NCI-H146 treated with DMSO at 0.1 percent for 48 hours (cell line): Measurements from ENCODE around the gene PKN2.

Source experiments
- DNase-seq: peaks from one replicate; lab custom pipeline; 2025; ENCODE audit not compliant: unreplicated experiment; lab: John Stamatoyannopoulos, UW

Gene PKN2

DNA sequence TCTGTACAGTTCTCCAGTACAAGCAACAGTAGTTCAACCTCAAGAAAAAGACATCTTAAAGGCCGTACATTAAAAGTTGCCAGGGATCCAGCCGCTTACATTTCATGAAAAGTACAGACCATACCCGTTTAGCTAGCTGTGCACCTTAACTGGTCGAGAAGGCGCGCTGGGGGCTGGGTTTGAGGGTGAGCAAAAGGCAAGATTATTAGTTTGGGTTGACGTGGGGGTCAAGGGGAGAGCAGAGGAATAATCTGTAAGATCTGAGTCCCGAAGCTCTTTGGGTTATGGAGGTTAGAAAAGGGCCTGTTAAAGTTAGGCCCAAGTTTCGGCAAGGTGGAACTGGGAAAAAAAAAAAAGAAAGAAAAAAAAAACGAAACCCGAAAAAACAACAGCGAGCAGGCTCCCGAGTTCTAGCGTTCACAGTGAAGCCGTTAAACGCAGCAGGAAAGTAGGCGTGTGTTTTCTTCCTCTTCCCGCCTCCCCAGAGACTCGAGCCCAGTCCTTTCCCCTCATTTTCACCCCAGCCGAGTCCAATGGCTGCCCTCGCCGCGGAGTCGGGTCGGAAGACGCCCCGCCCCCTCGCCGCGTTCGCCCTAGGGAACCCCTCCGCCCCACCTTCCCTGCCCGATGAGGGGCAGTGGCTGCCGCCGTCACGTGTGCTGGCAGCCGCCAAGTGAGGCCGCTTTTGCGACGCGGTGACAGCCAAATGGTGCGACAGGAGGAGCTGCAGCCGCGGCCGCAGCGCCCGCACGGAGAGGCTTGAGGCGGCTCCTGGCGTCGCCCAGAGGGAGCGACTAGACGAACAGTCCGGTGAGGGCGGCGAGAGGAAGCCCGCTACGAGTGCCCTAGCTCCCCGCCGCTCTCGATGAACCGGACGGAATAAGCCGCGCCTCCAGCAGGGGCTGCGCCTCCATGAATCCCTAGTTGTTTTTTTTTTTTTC is at the start of gene PKN2:
Gene PKN2 (plus strand): TSS at position 733 of the 941 bp plus-strand sequence. CDS start 308 bp downstream, outside the sequence.
- peak; percentile 92 for DNase-seq

DNA sequence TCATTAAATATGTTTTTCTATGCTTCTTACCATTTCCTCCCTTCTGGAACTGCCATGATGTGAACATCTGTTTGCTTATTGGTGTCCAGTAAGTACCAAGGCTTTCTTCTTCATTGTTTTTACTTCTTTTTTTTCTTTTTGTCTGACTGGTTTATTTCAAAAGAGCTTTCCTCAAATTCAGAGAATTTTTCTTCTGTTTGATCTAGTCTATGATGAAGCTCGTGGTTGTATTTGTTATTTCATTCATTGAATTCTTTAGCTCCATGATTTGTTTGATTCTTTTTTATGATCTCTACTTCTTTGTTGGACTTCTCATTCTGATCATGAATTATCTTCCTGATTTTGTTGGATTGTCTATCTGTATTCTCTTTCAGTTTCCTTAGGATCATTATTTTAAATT is 49.5 kb upstream of the PKN2 start:
- DNase-seq: no peak

GRCh38 chr1:88640060-88640459 is 44.0 kb upstream of the PKN2 start:
- DNase-seq: no peak

DNA sequence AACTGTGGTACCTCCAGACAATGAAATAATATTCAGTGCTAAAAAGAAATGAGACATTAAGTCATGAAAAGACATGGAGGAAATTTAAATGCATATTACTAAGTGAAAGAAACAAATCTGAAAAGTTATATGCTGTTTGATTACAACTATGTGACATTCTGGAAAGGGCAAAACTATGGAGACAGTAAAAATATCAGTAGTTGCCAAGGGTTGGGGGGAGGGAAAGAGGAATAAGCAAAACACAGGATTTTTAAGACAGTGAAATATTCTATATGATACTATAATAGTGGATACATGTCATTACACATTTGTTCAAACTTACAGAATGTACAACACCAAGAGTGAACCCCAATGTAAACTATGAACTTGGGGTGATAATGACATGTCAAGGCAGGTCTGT is 38.2 kb upstream of the PKN2 start:
- DNase-seq: no peak

DNA sequence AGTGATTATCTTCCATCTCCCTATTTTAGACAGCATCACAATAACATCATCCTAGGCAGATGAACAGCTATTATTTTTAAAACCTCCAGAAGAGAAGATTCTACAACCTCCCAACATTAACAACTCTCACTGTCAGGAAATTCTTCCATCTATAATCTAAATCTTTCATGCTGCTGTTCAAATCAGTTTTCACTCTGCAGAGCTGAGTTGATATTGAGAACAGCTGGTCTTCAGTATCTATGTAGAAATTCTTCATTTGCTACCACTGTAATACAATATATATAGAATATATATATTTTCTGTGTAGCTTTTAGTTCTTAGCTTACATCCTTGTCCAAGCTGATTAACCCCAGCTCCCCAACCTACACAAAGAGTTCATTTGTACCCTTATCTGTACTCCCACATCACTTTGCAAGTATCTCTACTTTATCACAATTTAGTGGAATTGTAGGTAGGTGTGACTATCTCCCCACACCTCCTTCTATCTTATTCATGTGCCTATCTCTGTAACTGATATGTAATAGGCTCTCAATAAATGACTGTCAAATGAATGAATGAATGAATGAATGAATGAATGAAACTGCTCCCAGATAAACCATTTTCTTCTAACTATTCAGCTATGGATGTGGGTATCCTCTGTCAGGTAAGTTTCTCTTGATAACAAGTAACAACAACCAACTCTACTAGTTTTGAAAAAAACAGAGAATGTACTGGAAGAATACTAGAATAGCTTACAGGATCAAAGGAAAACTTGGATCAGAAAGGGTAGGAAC is 37.4 kb upstream of the PKN2 start:
- DNase-seq: no peak

- no peak for DNase-seq
Measured at GRCh38 chr1:88647249-88647645, 36.8 kb upstream of the PKN2 start.

DNA sequence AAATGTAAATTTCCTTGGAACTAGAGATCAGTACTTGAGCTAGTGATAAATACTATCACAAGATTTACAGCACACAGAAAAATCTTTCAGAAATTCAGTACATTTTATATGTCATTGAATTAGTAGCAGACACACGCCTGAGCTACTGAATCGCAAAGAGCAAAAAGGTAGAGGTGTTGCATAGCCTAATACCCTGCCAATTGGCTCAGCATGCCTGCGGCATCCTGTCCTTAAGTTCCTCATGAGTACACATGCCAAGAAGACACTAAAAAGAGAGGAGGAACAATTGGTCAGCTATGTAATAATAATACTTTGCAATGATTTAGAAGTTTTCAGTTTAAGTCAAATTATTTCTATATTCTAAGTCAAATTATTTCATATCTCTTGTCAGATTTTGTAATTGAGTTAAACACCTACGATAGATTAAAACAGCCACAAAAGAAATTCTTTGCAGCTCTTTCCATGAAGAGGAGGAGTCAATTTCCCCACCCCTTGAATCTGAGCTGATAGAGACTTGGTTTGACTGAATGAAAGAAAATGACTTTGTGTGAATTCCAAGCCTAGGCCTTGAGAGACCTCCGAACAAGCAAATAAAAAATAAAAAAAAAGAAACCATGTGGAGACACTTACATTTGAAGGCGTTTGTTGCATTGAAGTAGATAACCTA is 36.2 kb upstream of the PKN2 start:
- DNase-seq: no peak

- no peak for DNase-seq
Measured at GRCh38 chr1:88648706-88649105, 35.4 kb upstream of the PKN2 start.

- no peak for DNase-seq
Measured at GRCh38 chr1:88649932-88650331, 34.1 kb upstream of the PKN2 start.

DNA sequence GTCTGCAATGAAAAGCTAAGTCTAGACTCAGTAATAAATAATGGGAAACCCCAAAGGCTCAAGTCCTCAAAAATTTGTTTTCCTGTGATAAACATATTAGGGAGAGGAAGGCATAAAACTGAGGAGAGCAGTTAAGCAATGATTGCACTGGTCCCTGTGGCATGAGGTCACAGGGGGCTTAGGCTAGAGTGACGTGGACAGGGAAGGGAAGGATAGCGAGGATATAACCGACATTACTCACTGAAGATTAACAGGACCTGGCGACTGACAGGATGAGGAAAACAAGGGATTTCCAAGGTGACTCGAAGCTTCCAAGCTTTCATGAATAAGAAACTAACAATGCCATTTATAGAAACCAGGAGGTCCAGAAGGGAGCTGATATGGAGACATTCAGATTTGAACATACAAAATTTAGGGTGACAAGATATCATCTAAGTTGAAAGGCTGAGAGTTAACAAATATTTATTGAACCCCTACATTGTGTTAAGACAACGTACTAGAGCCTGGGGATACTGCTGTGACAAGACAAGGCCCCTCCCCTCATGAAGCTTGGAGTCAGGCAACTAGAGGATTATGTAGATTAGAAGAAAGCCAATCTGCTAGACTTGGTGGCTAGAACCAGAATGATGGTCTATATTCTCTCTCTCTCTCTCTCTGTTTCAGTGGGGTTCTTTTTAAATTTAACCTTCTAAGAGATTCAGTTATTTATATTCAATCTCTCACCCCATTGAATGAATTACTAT is 33.2 kb upstream of the PKN2 start:
- DNase-seq: no peak

- no peak for DNase-seq
Measured at GRCh38 chr1:88655140-88655539, 28.9 kb upstream of the PKN2 start.

GRCh38 chr1:88655685-88656299 is 28.3 kb upstream of the PKN2 start:
- DNase-seq: peak; percentile 7

DNA sequence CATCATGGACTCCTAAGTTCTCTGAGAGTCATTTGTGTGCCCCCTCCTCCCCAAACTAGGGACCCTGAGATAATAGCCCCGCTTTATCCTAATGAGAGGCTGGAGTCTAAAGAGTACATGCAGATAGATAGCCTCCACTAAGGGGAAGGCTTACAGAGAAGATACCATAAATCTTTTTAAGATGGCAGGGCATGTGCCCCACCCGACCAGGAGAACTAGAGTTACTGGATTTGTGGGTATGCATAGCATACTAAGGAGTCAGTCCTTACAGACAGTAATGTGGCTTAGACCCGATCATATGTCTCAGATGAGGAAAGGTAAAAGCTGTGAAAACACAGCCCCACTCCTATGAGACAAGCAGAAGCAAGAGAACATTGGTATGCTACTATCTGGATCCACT is 25.7 kb upstream of the PKN2 start:
- DNase-seq: no peak

- no peak for DNase-seq
Measured at GRCh38 chr1:88659552-88659951, 24.5 kb upstream of the PKN2 start.

GRCh38 chr1:88661188-88661587 is 22.9 kb upstream of the PKN2 start:
- DNase-seq: no peak

- no peak for DNase-seq
Measured at GRCh38 chr1:88661951-88662699, 21.9 kb upstream of the PKN2 start.

GRCh38 chr1:88662723-88663122 is 21.4 kb upstream of the PKN2 start:
- DNase-seq: no peak

DNA sequence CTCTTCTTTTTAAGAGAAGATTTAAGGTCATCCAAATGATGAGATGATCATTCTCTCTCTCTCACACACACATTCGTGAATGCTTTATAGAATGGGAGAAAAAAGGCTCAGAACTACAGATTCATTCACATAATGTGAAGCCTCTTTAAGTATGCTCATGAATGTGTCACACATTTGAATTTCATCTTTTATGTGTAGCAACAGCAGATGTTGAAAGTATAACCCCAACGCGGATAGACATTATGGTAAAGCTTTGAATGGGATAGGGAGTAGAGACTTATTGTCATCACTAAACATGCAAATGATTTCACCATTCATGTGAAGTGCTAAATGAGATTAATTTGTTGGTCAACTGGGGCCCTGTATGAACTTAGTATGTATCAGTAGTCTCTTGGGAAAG is 15.7 kb upstream of the PKN2 start:
- no peak for DNase-seq

- no peak for DNase-seq
Measured at GRCh38 chr1:88670462-88670861, 13.6 kb upstream of the PKN2 start.

DNA sequence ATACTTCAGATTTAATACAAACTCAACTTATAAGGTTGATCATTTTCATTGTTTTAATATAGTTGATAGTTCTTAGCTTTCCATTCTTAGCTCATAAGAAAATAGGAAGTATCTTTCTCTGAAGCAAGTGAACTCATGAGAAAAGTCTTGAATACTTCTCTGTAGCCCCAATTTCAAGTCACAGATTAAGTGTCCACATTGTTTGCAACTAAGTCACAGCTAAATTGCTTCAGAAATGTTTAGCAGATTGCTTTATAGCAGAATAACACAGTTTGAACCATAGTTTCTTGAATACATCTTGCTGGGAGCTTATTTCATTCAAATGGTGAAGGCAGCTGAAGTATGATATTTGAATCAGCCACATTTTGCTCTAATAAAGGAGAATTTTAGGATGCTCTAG is 10.6 kb upstream of the PKN2 start:
- no peak for DNase-seq
